HepG2 (cell line): ENCODE results near the gene COPS8. TPM values are rescaled to one million over a fixed set of nuclear protein-coding genes. Genes with fewer than 3 reads are reported as not detected.

Experiments used
- ATM ChIP-seq: fragments of 450-650 bp; IDR thresholded peaks from 2 replicates; pipeline ENCODE4 v1.7.1; 2017; ENCODE audit warnings: mild to moderate bottlenecking, borderline replicate concordance
- BHLHE40 ChIP-seq: IDR thresholded peaks from 2 replicates; pipeline ENCODE4 v1.6.1; 2011; ENCODE audit warnings: low read length, improper control_type of control experiment
- BRD4 ChIP-seq: sonication (generic); formaldehyde crosslinking; IDR thresholded peaks from 2 replicates; pipeline ENCODE4 v1.4.0; 2020; ENCODE audit warnings: missing genetic modification reagents
- DRAP1 ChIP-seq: IDR thresholded peaks from 2 replicates; pipeline ENCODE4 v1.6.1; 2016; ENCODE audit warnings: missing genetic modification reagents, missing compliant biosample characterization
- FOXM1 ChIP-seq: sonication (generic); formaldehyde crosslinking; IDR thresholded peaks from 2 replicates; pipeline ENCODE4 v1.5.0; 2020; ENCODE audit warnings: missing genetic modification reagents
- HIC2 ChIP-seq: sonication (generic); formaldehyde crosslinking; IDR thresholded peaks from 2 replicates; pipeline ENCODE4 v1.9.0; 2022; ENCODE audit warnings: low read depth, missing genetic modification reagents
- HOXA7 ChIP-seq: sonication (generic); formaldehyde crosslinking; IDR thresholded peaks from 2 replicates; pipeline ENCODE4 v1.8.1; 2022; ENCODE audit warnings: mild to moderate bottlenecking, missing genetic modification reagents, moderate library complexity
- KIAA2018 ChIP-seq: sonication (generic); formaldehyde crosslinking; IDR thresholded peaks from 2 replicates; pipeline ENCODE4 v1.5.0; 2020; ENCODE audit warnings: mild to moderate bottlenecking, missing genetic modification reagents, borderline replicate concordance
- KMT2B ChIP-seq: IDR thresholded peaks from 2 replicates; pipeline ENCODE4 v1.6.1; 2016; ENCODE audit warnings: missing genetic modification reagents, missing compliant biosample characterization
- MBNL3 ChIP-seq: fragments of 250-450 bp; sonication (Bioruptor Pico); conservative IDR thresholded peaks from 2 replicates; pipeline ENCODE4 v1.8.0; 2022; ENCODE audit warnings: mild to moderate bottlenecking, inconsistent platforms
- NFE2 ChIP-seq: sonication (generic); formaldehyde crosslinking; IDR thresholded peaks from 2 replicates; pipeline ENCODE4 v1.4.0; 2020; ENCODE audit warnings: missing genetic modification reagents
- TFDP2 ChIP-seq: sonication (generic); formaldehyde crosslinking; IDR thresholded peaks from 2 replicates; pipeline ENCODE4 v1.4.0; 2020; ENCODE audit warnings: missing genetic modification reagents
- THRA ChIP-seq: sonication (generic); formaldehyde crosslinking; IDR thresholded peaks from 2 replicates; pipeline ENCODE4 v1.4.0; 2020; ENCODE audit warnings: missing genetic modification reagents, borderline replicate concordance
- ZNF501 ChIP-seq: sonication (generic); formaldehyde crosslinking; IDR thresholded peaks from 2 replicates; pipeline ENCODE4 v1.5.1; 2020; ENCODE audit warnings: mild to moderate bottlenecking, moderate library complexity, missing genetic modification reagents
- ZNF552 ChIP-seq: sonication (generic); formaldehyde crosslinking; IDR thresholded peaks from 2 replicates; pipeline ENCODE4 v1.9.0; 2022; ENCODE audit warnings: missing genetic modification reagents, mild to moderate bottlenecking, borderline replicate concordance
- ZSCAN29 ChIP-seq: sonication (generic); formaldehyde crosslinking; conservative IDR thresholded peaks from 2 replicates; pipeline ENCODE4 v1.4.0; 2020; ENCODE audit warnings: mild to moderate bottlenecking, missing genetic modification reagents
- polyA plus RNA-seq, 8 experiments: library from polyadenylated mRNA; depleted of rRNA in 3 of 8; stranded (reverse) in 7 of 8; unstranded in 1 of 8; fragments of >200 nt; fragmentation: Illumina TruSeq in 4 of 8; extraction: Trizol in 4 of 8; gene quantifications; 2 replicates each; pipeline versions ENCODE4 v1.2.1 to v1.2.3, GENCODE V29; 2011 to 2016; ENCODE audit warnings: low read depth in 4 of 8, missing spikeins in 1 of 8, mixed read lengths in 1 of 8; ENCODE audit not compliant: insufficient read depth in 1 of 8
- total RNA-seq, 5 experiments: library from RNA; depleted of rRNA; stranded (reverse); fragments of >200 nt; fragmentation: Illumina TruSeq; extraction: Trizol; gene quantifications; 2 replicates each; pipeline ENCODE4 v1.2.3, GENCODE V29; 2016; ENCODE audit warnings: low read depth in 1 of 5

The COPS8 gene
- total and polyA plus RNA-seq, 2 of the 13 experiments (the other 11 are each of a cell fraction or from before 2014, with no cell fraction given), result 86.3 to 96.6 TPM

GRCh38 chr2:237075749-237076599, 9.7 kb upstream of the COPS8 start (continued):
- TF ChIP-seq KIAA2018 (CRISPR knock-in tag) (peak; percentile 88; the same call in 1 of the 2 replicates), NFE2 (CRISPR knock-in tag) (no peak), ZNF501 (CRISPR knock-in tag) (peak; percentile 94), HIC2 (no peak), ATM (no peak), BRD4 (CRISPR knock-in tag) (peak; percentile 98), HOXA7 (CRISPR knock-in tag) (no peak), FOXM1 (CRISPR knock-in tag) (no peak), ZSCAN29 (CRISPR knock-in tag) (0 out of 2 replicates have a peak, but pooled peaks have one; percentile 64), DRAP1 (CRISPR knock-in tag) (peak; percentile 94), THRA (peak; percentile 82), BHLHE40 (peak; percentile 86), ZNF552 (CRISPR knock-in tag) (no peak), MBNL3 (CRISPR knock-in tag) (no peak), KMT2B (CRISPR knock-in tag) (no peak; the same call in 1 of the 2 replicates), TFDP2 (CRISPR knock-in tag) (peak; percentile 62)
